ENCODE measurements around the gene BCR.

Gene BCR

DNA sequence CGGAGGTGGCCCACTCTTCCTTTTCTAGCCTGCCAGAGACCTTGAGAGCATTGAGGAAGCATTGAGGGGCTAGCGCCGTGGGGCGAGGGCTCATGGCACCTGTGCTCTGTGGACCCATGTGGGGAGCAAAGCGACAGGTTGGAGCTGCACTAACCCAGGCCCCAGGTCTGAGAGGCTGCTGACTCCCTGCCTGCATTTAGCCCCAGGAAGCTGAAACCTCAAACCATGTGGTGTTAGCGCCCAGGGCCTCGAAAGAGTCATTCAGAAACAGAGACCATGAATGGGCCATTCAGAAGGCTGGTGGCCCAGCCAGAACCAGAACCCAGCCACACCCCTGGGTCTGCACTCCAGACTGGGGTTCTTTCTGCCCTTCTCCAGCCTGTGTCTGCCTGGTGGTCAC is 88.6 kb downstream of the BCR start:
- no peak for DNase-seq (ENCODE audit: low read depth)
- TF ChIP-seq, protein P1, sequence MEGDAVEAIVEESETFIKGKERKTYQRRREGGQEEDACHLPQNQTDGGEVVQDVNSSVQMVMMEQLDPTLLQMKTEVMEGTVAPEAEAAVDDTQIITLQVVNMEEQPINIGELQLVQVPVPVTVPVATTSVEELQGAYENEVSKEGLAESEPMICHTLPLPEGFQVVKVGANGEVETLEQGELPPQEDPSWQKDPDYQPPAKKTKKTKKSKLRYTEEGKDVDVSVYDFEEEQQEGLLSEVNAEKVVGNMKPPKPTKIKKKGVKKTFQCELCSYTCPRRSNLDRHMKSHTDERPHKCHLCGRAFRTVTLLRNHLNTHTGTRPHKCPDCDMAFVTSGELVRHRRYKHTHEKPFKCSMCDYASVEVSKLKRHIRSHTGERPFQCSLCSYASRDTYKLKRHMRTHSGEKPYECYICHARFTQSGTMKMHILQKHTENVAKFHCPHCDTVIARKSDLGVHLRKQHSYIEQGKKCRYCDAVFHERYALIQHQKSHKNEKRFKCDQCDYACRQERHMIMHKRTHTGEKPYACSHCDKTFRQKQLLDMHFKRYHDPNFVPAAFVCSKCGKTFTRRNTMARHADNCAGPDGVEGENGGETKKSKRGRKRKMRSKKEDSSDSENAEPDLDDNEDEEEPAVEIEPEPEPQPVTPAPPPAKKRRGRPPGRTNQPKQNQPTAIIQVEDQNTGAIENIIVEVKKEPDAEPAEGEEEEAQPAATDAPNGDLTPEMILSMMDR (IDR thresholded peaks at IDR 0.05; ENCODE audit: low read depth, low read length) = no peak
- TF ChIP-seq MYC (IDR thresholded peaks at IDR 0.05; ENCODE audit: low read depth, low read length) (no peak), POLR2A (IDR thresholded peaks at IDR 0.05; ENCODE audit: extremely low read depth, insufficient read length) (no peak)
- TF ChIP-seq, protein P2, sequence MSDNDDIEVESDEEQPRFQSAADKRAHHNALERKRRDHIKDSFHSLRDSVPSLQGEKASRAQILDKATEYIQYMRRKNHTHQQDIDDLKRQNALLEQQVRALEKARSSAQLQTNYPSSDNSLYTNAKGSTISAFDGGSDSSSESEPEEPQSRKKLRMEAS (IDR thresholded peaks at IDR 0.05; ENCODE audit: low read depth, low read length) = no peak
- H3K4me3 ChIP-seq (ENCODE audit: low read depth, low read length) = no peak overlapping the region

DNA sequence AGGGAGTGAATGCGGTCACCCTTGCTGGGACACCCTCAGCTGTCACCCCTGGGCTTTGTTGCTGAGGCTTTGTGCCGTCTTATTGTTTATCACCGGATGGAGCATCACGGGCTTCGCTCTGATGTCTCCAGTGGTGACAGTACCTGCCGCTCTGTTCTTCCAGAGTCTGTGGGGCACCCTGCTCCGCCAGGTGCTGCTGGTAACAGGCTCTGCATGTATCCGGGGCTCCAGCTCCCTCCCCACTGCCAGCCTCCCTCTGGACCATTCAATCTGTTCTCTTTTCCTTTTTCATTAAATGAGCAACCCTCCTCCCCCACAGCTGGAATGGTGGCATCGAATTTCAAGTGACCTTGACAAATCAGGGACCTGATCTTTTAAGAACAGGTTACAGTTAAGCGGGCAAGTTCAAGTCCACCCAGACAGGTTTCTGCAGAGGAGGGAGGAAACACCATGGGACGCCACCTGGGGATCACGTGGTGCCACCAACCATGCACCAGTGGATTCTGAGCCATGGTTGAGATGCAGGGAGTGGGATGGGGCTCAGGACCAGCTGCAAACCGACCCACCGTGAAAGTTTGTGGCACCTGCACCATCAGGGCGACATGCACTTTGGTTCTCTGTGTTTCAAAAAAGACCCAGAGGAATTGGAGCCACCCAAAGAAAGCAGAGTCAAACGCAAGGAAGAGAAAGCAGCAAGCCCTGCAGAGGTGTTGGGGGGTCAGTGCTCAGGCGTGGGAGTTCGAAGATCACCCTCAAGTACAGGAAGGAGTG is 89.3 kb downstream of the BCR start:
- no peak for TF ChIP-seq MYC (IDR thresholded peaks at IDR 0.05; ENCODE audit: low read depth, low read length)
- no peak for TF ChIP-seq POLR2A (IDR thresholded peaks at IDR 0.05; ENCODE audit: extremely low read depth, insufficient read length)
- TF ChIP-seq, protein P1 (IDR thresholded peaks at IDR 0.05; ENCODE audit: low read depth, low read length) = no peak
- TF ChIP-seq, protein P2 (IDR thresholded peaks at IDR 0.05; ENCODE audit: low read depth, low read length) = no peak
- no peak overlapping the region for H3K4me3 ChIP-seq (ENCODE audit: low read depth, low read length)
- no peak for DNase-seq (ENCODE audit: low read depth)

DNA sequence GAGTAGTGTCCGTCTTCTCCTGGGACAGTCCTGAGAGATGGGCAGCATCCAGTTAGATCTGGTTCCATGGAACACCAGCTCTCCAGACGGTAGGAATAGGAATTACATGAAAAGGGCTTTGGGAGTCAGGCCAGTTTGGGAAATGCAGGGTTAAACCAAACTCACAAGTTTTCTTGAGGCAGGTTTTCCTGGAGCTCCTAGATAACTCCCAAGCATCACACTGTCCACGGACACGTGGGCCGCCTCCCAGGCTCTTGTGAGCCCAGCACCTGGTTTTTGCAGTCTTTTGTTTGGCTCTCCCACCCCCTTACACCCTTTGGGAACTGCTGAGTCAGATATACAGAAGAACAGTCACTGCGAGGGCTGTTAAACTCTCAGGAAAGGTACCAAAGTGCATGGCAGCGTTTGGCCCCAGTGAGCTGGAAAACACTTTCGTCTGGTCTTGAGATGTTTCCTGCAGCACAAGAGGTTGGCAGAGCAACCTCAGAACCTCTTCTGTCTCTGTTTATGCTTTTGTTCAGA is 90.0 kb downstream of the BCR start:
- TF ChIP-seq, protein P2 (IDR thresholded peaks at IDR 0.05; ENCODE audit: low read depth, low read length) = no peak
- TF ChIP-seq MYC (IDR thresholded peaks at IDR 0.05; ENCODE audit: low read depth, low read length) (no peak), POLR2A (IDR thresholded peaks at IDR 0.05; ENCODE audit: extremely low read depth, insufficient read length) (no peak)
- TF ChIP-seq, protein P1 (IDR thresholded peaks at IDR 0.05; ENCODE audit: low read depth, low read length) = no peak
- no peak for DNase-seq (ENCODE audit: low read depth)
- H3K4me3 ChIP-seq (ENCODE audit: low read depth, low read length) = no peak overlapping the region

DNA sequence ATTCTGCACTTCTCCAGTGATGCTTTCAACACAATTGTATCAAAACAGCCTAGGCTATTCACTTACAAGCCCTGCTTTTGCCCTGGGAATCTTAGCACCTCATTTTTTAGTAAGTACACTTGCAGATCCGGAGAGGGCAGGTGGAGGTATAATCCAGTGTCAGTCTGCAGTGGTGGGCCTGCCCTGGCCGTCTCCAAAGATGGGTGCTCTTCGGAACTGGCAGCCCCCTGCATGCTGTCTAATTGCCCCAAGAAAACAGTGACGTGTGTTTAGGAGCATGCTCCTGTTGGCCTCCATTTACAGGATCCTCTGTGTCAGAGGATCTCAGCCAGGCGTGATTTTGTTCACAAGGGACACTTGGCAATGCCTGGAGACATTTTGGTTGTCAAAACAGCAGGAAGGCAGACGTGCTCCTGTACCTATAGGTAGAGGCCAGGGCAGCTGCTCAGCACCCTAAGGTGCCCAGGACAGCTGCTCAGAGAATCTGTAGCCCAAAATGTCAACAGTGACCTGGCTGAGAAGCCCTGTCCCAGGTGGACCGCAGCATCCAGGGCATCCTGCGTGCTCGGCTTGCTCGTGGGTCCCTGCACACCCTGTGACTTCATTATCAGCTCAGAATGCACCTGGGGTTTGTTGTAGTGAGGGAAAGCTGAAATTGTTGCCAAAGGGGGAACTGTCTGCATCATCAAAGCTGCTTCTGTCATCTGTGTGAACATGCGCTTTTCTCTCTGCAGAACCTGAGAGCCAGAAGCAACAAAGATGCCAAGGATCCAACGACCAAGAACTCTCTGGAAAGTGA is 90.7 kb downstream of the BCR start:
- H3K4me3 ChIP-seq (ENCODE audit: low read depth, low read length) = no peak overlapping the region
- no peak for TF ChIP-seq POLR2A (IDR thresholded peaks at IDR 0.05; ENCODE audit: extremely low read depth, insufficient read length)
- TF ChIP-seq, protein P1 (IDR thresholded peaks at IDR 0.05; ENCODE audit: low read depth, low read length) = no peak
- TF ChIP-seq, protein P2 (IDR thresholded peaks at IDR 0.05; ENCODE audit: low read depth, low read length) = no peak
- no peak for TF ChIP-seq MYC (IDR thresholded peaks at IDR 0.05; ENCODE audit: low read depth, low read length)

DNA sequence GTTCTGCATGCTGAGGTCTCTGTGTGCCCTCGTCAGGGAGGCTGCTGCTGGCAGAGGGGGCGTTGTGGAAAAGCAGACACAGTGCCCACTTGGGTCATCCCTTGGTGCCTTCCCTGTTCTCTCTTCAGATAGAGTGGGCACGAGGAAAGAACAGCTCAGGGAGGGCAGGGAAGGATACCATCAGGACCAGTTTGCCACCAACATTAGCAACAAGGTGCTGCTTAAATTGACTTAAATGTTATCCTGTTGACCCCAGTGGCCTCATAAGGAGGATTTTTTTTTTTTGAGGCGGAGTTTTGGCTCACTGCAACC is 91.2 kb downstream of the BCR start:
- no peak overlapping the region for H3K4me3 ChIP-seq (ENCODE audit: low read depth, low read length)
- TF ChIP-seq, protein P2 (IDR thresholded peaks at IDR 0.05; ENCODE audit: low read depth, low read length) = no peak
- TF ChIP-seq, protein P1 (IDR thresholded peaks at IDR 0.05; ENCODE audit: low read depth, low read length) = no peak
- TF ChIP-seq MYC (IDR thresholded peaks at IDR 0.05; ENCODE audit: low read depth, low read length) (no peak), POLR2A (IDR thresholded peaks at IDR 0.05; ENCODE audit: extremely low read depth, insufficient read length) (no peak)
- DNase-seq (ENCODE audit: low read depth) = no peak

More for the DNA sequence above, 90.7 kb downstream of the BCR start:
- DNase-seq (ENCODE audit: low read depth) = no peak

All from NB4 (cell line).